Gastroesophageal sphincter (tissue), 3 donors: ENCODE results near the gene GSG1L.

Source experiments
- CTCF ChIP-seq, 4 experiments: fragments of 200-600 bp in 2 of 4; fragments of 450-650 bp in 2 of 4; sonication (generic) in 1 of 4; IDR thresholded peaks; one replicate each; pipeline ENCODE4 v1.5.1; 2017 to 2019; ENCODE audit warnings: antibody characterized with exemption in 4 of 4, mild to moderate bottlenecking in 2 of 4, moderate library complexity in 2 of 4
- POLR2A ChIP-seq, 2 donors: fragments of 450-650 bp; IDR thresholded peaks; one replicate each; pipeline ENCODE4 v1.6.1; 2017; ENCODE audit warnings: antibody characterized with exemption in 2 of 2, mild to moderate bottlenecking in 2 of 2, moderate library complexity in 1 of 2
- POLR2AphosphoS5 ChIP-seq: sonication (generic); formaldehyde crosslinking; IDR thresholded peaks from one replicate; pipeline ENCODE4 v1.6.1; 2017; ENCODE audit warnings: antibody characterized with exemption

GRCh38 chr16:28087675-28088300, 24.3 kb upstream of the GSG1L start:
- TF ChIP-seq CTCF (IDR thresholded peaks at IDR 0.05) (no peak), POLR2A (IDR thresholded peaks at IDR 0.05) (no peak), POLR2AphosphoS5 (no peak)
